ENCODE results near the gene LAMC1. TPM values are rescaled to one million over a fixed set of nuclear protein-coding genes. Genes with fewer than 3 reads are reported as not detected.

The LAMC1 gene
- polyA plus RNA-seq, 1 donor (not counting 4 experiments of a cell fraction or from before 2014, with no cell fraction given) = 66.6 TPM

DNA sequence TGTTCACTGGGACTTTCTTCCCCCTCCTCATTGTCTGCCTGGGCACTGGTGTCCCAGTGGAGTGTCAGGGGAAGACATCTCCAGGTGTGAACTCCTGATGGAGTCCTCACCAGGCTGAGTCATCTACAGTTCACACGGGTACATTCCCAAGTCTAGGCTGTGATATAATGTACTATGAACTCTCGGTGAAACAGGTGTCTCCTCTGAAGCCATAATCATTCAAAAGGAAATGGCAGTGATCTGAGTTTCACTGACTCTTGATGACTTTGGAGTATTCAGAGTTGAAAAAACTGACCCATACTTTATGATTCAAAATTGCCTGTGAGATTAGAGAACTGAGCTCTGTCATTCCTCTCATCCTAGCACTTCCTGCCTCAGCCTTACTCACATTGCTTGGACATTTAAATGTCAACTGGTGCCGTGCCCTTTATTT lies 171.9 kb downstream of the LAMC1 start:
- Histone ChIP-seq H3K9me1 (ENCODE audit: control insufficient read depth, extremely low read depth, insufficient read depth, low read length) (peaks cover 5% of the 10 kb centered on the region), H3K9ac (ENCODE audit: control insufficient read depth, extremely low read depth, insufficient read depth, low read length) (peak overlapping the region; percentile 47), H3K9me3 (ENCODE audit: control insufficient read depth, low read depth, low read length) (no peaks in the 10 kb centered on the region), H3K4me2 (ENCODE audit: control insufficient read depth, extremely low read depth, insufficient read depth, low read depth, low read length) (peak overlapping the region; percentile 49), H3K4me3 (ENCODE audit: control insufficient read depth in 2 of 3, extremely low read depth in 1 of 3, insufficient read depth in 2 of 3, low read depth in 1 of 3, low read length in 3 of 3) (peak overlapping the region in 1 of 3 experiments; percentile 15), H3K36me3 (ENCODE audit: control insufficient read depth in 2 of 2, extremely low read depth in 1 of 2, insufficient read depth in 2 of 2, low read length in 2 of 2) (peaks cover 15 to 42% of the 10 kb centered on the region in 2 experiments), H4K20me1 (ENCODE audit: control insufficient read depth, extremely low read depth, insufficient read depth, low read length) (peaks cover 31% of the 10 kb centered on the region), H3K4me1 (ENCODE audit: control insufficient read depth, extremely low read depth, insufficient read depth, low read length) (peaks cover 79% of the 10 kb centered on the region), H2AFZ (ENCODE audit: control insufficient read depth, low read length) (no peak overlapping the region), H3K27ac (ENCODE audit: control insufficient read depth, insufficient read depth, low read length) (peak overlapping the region; percentile 75), H3K27me3 (ENCODE audit: control insufficient read depth, extremely low read depth, insufficient read depth, low read length) (no peaks in the 10 kb centered on the region), H3K79me2 (ENCODE audit: control insufficient read depth, insufficient read depth, low read length) (peaks cover 95% of the 10 kb centered on the region)
- dilution Hi-C loops (cut with MboI; ENCODE audit: extremely low pct_ligation_motif_present, low sequenced_read_pairs) = no loop called here
- DNase-seq (ENCODE audit: low read depth, low spot score) = peak; percentile 50
- peak; percentile 83 for FAIRE-seq
- TF ChIP-seq, protein P1, sequence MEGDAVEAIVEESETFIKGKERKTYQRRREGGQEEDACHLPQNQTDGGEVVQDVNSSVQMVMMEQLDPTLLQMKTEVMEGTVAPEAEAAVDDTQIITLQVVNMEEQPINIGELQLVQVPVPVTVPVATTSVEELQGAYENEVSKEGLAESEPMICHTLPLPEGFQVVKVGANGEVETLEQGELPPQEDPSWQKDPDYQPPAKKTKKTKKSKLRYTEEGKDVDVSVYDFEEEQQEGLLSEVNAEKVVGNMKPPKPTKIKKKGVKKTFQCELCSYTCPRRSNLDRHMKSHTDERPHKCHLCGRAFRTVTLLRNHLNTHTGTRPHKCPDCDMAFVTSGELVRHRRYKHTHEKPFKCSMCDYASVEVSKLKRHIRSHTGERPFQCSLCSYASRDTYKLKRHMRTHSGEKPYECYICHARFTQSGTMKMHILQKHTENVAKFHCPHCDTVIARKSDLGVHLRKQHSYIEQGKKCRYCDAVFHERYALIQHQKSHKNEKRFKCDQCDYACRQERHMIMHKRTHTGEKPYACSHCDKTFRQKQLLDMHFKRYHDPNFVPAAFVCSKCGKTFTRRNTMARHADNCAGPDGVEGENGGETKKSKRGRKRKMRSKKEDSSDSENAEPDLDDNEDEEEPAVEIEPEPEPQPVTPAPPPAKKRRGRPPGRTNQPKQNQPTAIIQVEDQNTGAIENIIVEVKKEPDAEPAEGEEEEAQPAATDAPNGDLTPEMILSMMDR (optimal IDR thresholded peaks at IDR 0.05 in 1 of 3, IDR thresholded peaks at IDR 0.05 in 1 of 3, conservative IDR thresholded peaks at IDR 0.05 in 1 of 3; ENCODE audit: extremely low read depth in 1 of 3, insufficient read depth in 2 of 3, low read length in 3 of 3) = no peak
- TF ChIP-seq EZH2 (IDR thresholded peaks at IDR 0.05; ENCODE audit: low read length) = no peak

Small RNAs within 50 kb of the gene (small RNA-seq; reads per million reads assigned to genes)
- gene RNU6-41P (ENCODE audit: insufficient read length in 3 of 3, low read depth in 3 of 3, low replicate concordance in 1 of 3) = 0 reads per million in 3 experiments

Other genes with a start within 250 kb of the LAMC1 start
- gene NPL, start 233.6 kb upstream of the LAMC1 start, polyA plus RNA-seq = 4.9 to 9.0 TPM (median 7.3 TPM) in 3 replicates
- 131 to 199 TPM (median 154 TPM) in 3 replicates for gene DHX9, start 184.1 kb upstream of the LAMC1 start, polyA plus RNA-seq
- gene SHCBP1L, start 70.3 kb upstream of the LAMC1 start, polyA plus RNA-seq = not detected in 3 replicates
- gene LAMC2, start 162.8 kb downstream of the LAMC1 start, polyA plus RNA-seq = 1,627 to 2,571 TPM (median 2,208 TPM) in 3 replicates

Measured in keratinocyte (primary cell).